HEK293T (cell line): ENCODE results near the gene EFCAB5.

ENCODE experiments used
- BHLHE40 ChIP-seq: fragments of 450-650 bp; IDR thresholded peaks from 2 replicates; pipeline ENCODE4 v1.6.1; 2016; ENCODE audit warnings: mild to moderate bottlenecking, moderate library complexity, borderline replicate concordance
- FOXK2 ChIP-seq: fragments of 450-650 bp; IDR thresholded peaks from 2 replicates; pipeline ENCODE4 v1.6.1; 2016; ENCODE audit warnings: mild to moderate bottlenecking
- FOXM1 ChIP-seq: fragments of 450-650 bp; IDR thresholded peaks from 2 replicates; pipeline ENCODE4 v1.6.1; 2017; ENCODE audit warnings: mild to moderate bottlenecking, borderline replicate concordance
- L3MBTL2 ChIP-seq: fragments of 450-650 bp; conservative IDR thresholded peaks from 2 replicates; pipeline ENCODE4 v1.6.1; 2016; ENCODE audit warnings: mild to moderate bottlenecking
- PKNOX1 ChIP-seq: fragments of 450-650 bp; IDR thresholded peaks from 2 replicates; pipeline ENCODE4 v1.6.1; 2016
- SP1 ChIP-seq: fragments of 450-650 bp; IDR thresholded peaks from 2 replicates; pipeline ENCODE4 v1.6.1; 2017

- TF ChIP-seq SP1 = no peak
- TF ChIP-seq L3MBTL2 = no peak
- TF ChIP-seq PKNOX1 = no peak
- no peak for TF ChIP-seq FOXK2
- TF ChIP-seq BHLHE40 = no peak
- TF ChIP-seq FOXM1 = no peak
Observed at GRCh38 chr17:29972277-29972676, 30.8 kb downstream of the EFCAB5 start.
